Smooth muscle cell (in vitro differentiated cells): ENCODE data around the gene MZT2B. TPM values are rescaled to one million over a fixed set of nuclear protein-coding genes. Genes with fewer than 3 reads are reported as not detected.
"Not testable (repeated sequence)": the region's sequence is repeated elsewhere in the genome, so short reads cannot be mapped to it uniquely, and the experiment has no call there.

Source experiments
- DNase-seq: peaks from one replicate; lab custom pipeline; 2025; ENCODE audit not compliant: unreplicated experiment; lab: John Stamatoyannopoulos, UW
- H2AFZ ChIP-seq: fragments of 200-600 bp; sonication (generic); 2 replicates; pipeline ENCODE4 v1.6.0; 2016; ENCODE audit warnings: antibody characterized with exemption, low read depth, mild to moderate bottlenecking
- H3F3A ChIP-seq: fragments of 200-600 bp; sonication (generic); 2 replicates; pipeline ENCODE4 v1.6.0; 2017; ENCODE audit warnings: antibody characterized with exemption, low read depth
- H3K27ac ChIP-seq: fragments of 200-600 bp; sonication (generic); 2 replicates; pipeline ENCODE4 v1.5.1; 2016; ENCODE audit warnings: low read depth, mild to moderate bottlenecking
- H3K27me3 ChIP-seq: fragments of 200-600 bp; sonication (generic); 2 replicates; pipeline ENCODE4 v1.6.1; 2016; ENCODE audit warnings: low read depth, mild to moderate bottlenecking
- H3K36me3 ChIP-seq: fragments of 200-600 bp; sonication (generic); 2 replicates; pipeline ENCODE4 v1.5.1; 2016; ENCODE audit warnings: low read depth
- H3K4me1 ChIP-seq: fragments of 200-600 bp; sonication (generic); 2 replicates; pipeline ENCODE4 v1.5.1; 2016; ENCODE audit warnings: low read depth
- H3K4me2 ChIP-seq: fragments of 200-600 bp; sonication (generic); 2 replicates; pipeline ENCODE4 v1.6.0; 2016; ENCODE audit warnings: mild to moderate bottlenecking
- H3K4me3 ChIP-seq: fragments of 200-600 bp; sonication (generic); 2 replicates; pipeline ENCODE4 v1.5.1; 2016; ENCODE audit warnings: mild to moderate bottlenecking
- H3K79me2 ChIP-seq: fragments of 200-600 bp; sonication (generic); 2 replicates; pipeline ENCODE4 v1.6.0; 2016; ENCODE audit warnings: low read depth, mild to moderate bottlenecking
- H3K9ac ChIP-seq: fragments of 200-600 bp; sonication (generic); 2 replicates; pipeline ENCODE4 v1.6.0; 2016; ENCODE audit warnings: low read depth
- H3K9me3 ChIP-seq: fragments of 200-600 bp; sonication (generic); replicated peaks from 2 replicates; pipeline ENCODE4 v1.5.1; 2016; ENCODE audit warnings: low read depth
- H4K20me1 ChIP-seq: fragments of 200-600 bp; sonication (generic); 2 replicates; pipeline ENCODE4 v1.6.0; 2016; ENCODE audit warnings: low read depth
- WGBS: methylation state at CpG from one replicate; pipeline ENCODE4 v1.1.7; 2016; ENCODE audit warnings: low lambda C conversion rate; 5-methylcytosine and 5-hydroxymethylcytosine counted together
- polyA plus RNA-seq: library from polyadenylated mRNA; unstranded; fragments of >200 nt; fragmentation: Nextera tagmentation; extraction: Ambion mirVana; gene quantifications from 2 replicates; pipeline ENCODE4 v1.2.1, GENCODE V29; 2016
- total RNA-seq: library from RNA; depleted of rRNA; stranded (reverse); fragments of >200 nt; gene quantifications from 2 replicates; pipeline ENCODE4 v1.2.3, GENCODE V29; 2014
- TF ChIP-seq, protein P1 (sequence below): fragments of 200-600 bp; sonication (generic); IDR thresholded peaks from 2 replicates; pipeline ENCODE4 v1.5.1; 2017; ENCODE audit warnings: borderline replicate concordance, mild to moderate bottlenecking, antibody characterized with exemption; ENCODE audit not compliant: insufficient read depth, poor library complexity, severe bottlenecking

The MZT2B gene
- total and polyA plus RNA-seq, 2 experiments from 2014 or later, result 134 to 412 TPM

DNA sequence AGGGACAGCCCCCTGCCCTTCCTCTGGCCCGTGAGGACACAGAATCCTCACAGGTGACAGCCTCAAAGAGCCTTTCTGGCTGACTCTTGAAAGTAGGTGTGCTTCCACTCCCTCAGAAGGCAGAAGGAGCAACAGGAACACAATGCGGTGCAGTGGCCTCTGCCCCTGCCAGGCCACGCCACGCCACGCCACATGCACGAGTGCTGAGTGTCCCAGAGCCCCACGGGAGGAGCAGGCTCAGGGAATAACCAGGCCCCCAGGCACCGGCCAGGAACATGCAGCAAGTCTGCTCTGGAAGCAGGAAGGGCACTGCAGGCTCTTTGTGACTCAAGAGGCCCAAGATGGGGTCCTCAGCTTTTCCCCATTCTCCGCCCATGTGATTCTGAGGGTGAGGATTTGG lies 19.1 kb upstream of the MZT2B start:
- no peaks in the 10 kb centered on the region for H3K4me1 ChIP-seq
- H3F3A ChIP-seq, result no peaks in the 10 kb centered on the region
- H3K9ac ChIP-seq, result no peak overlapping the region
- 96% methylated on average over 9 of the region's 9 CpGs for WGBS
- no peaks in the 10 kb centered on the region for H3K27me3 ChIP-seq
- no peaks in the 10 kb centered on the region for H4K20me1 ChIP-seq
- no peak for DNase-seq
- H3K36me3 ChIP-seq, result peaks cover 4% of the 10 kb centered on the region
- TF ChIP-seq, protein P1, sequence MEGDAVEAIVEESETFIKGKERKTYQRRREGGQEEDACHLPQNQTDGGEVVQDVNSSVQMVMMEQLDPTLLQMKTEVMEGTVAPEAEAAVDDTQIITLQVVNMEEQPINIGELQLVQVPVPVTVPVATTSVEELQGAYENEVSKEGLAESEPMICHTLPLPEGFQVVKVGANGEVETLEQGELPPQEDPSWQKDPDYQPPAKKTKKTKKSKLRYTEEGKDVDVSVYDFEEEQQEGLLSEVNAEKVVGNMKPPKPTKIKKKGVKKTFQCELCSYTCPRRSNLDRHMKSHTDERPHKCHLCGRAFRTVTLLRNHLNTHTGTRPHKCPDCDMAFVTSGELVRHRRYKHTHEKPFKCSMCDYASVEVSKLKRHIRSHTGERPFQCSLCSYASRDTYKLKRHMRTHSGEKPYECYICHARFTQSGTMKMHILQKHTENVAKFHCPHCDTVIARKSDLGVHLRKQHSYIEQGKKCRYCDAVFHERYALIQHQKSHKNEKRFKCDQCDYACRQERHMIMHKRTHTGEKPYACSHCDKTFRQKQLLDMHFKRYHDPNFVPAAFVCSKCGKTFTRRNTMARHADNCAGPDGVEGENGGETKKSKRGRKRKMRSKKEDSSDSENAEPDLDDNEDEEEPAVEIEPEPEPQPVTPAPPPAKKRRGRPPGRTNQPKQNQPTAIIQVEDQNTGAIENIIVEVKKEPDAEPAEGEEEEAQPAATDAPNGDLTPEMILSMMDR, result no peak
- H3K9me3 ChIP-seq, result no peaks in the 10 kb centered on the region
- H3K4me2 ChIP-seq, result no peak overlapping the region
- H3K79me2 ChIP-seq, result no peaks in the 10 kb centered on the region
- H3K27ac ChIP-seq, result no peak overlapping the region
- H2AFZ ChIP-seq, result no peak overlapping the region
- H3K4me3 ChIP-seq, result no peak overlapping the region

DNA sequence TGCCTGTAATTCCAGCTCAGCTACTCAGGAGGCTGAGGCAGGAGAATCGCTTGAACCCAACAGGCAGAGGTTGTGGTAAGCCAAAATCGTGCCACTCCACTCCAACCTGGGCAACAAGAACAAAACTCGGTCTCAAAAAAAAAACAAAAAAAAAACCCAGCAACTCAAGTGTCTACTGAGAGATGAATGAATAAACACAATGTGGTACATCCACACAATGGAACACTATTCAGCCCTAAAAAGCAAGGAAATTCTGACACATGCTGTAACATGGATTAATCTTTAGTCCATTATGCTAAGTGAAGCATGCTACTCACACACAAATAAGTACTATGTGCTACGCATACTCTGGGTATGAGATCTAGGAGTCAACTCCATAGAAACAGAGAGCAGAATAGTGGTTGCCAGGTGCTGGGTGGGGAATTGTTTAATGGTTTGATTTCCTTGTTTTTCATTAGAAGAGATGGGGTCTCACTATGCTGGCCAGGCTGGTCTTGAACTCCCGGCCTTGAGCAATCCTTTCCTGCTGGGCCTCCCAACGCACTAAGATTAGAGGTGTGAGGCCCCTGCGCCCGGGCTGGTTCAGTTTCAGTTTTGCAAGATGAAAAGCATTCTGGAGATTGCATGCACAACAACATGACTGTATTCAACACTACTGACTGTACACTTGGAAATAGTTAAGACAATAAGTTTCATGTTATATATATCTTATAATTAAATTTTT lies 16.6 kb upstream of the MZT2B start:
- TF ChIP-seq, protein P1, result no peak
- Histone ChIP-seq H3K9me3 (no peaks in the 10 kb centered on the region), H3K4me2 (no peak overlapping the region), H3K27me3 (no peaks in the 10 kb centered on the region), H3F3A (no peaks in the 10 kb centered on the region), H2AFZ (no peak overlapping the region), H3K9ac (no peak overlapping the region), H3K27ac (no peak overlapping the region), H3K79me2 (no peaks in the 10 kb centered on the region), H3K4me3 (no peak overlapping the region), H3K4me1 (no peaks in the 10 kb centered on the region), H4K20me1 (no peaks in the 10 kb centered on the region), H3K36me3 (peaks cover 4% of the 10 kb centered on the region)
- 98% methylated on average over 8 of the region's 8 CpGs for WGBS
- DNase-seq, result no peak

DNA sequence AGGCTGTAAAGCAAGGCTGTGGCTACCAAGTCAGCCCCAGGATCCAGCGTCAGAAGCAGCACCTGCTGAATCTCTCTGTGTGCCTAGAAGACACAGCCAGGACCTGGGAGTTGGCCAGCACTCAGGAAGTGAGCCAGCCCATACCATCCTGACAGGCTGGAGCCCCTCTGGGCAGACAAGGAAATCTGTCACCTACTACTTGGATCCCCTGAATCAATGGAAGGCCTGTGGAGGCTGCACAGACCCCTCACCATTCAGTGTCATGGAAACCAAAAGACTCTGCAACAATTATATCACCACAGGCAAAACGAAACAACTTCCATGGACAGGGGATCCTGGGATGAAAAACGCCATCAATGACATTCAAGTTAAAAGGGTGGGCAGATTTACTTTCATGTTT lies 15.5 kb upstream of the MZT2B start:
- H3F3A ChIP-seq, H3K36me3 ChIP-seq, H3K27me3 ChIP-seq, DNase-seq, H2AFZ ChIP-seq, H3K4me3 ChIP-seq, H4K20me1 ChIP-seq, H3K9me3 ChIP-seq, H3K79me2 ChIP-seq, H3K9ac ChIP-seq, H3K4me2 ChIP-seq, H3K27ac ChIP-seq, H3K4me1 ChIP-seq: not testable (repeated sequence)
- WGBS, result 85% methylated on average over 3 of the region's 3 CpGs

DNA sequence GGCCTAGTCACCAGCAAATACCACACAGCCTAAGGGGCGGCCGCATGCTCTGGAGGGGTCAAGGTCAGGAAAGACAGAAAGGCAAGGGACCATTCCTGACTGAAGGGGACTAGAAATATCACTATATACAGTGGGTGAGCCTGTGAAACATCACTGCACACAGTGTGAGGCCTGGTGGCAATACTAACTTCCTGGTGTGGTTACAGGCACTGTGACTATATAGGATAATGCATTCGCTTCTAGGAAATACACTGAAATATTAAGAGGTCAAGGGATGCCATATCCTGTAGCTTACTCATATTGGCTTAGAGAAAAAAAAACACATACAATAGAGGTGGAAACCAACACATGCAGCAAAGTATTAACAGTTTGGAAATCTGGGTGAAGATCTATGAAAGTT lies 12.9 kb upstream of the MZT2B start:
- H3F3A ChIP-seq, H3K4me2 ChIP-seq, H3K9me3 ChIP-seq, H4K20me1 ChIP-seq, H3K4me1 ChIP-seq, DNase-seq, H3K9ac ChIP-seq, H3K27me3 ChIP-seq, H3K4me3 ChIP-seq, H2AFZ ChIP-seq, H3K27ac ChIP-seq, H3K36me3 ChIP-seq, H3K79me2 ChIP-seq: not testable (repeated sequence)
- WGBS, result 97% methylated on average over 3 of the region's 3 CpGs
